GM18909 (cell line): ENCODE measurements around the gene DAPK1.
A peak's percentile ranks its signal among the peaks of the same experiment; 100 is the strongest.
"Not testable (repeated sequence)": the region's sequence is repeated elsewhere in the genome, so short reads cannot be mapped to it uniquely, and the experiment has no call there.

ENCODE experiments used
- ATAC-seq: cut with Tn5 transposase; IDR thresholded peaks from one replicate; pipeline ENCODE4 v1.9.1; 2021; ENCODE audit warnings: mild to moderate bottlenecking; ENCODE audit not compliant: unreplicated experiment, poor library complexity

The DAPK1 gene

DNA sequence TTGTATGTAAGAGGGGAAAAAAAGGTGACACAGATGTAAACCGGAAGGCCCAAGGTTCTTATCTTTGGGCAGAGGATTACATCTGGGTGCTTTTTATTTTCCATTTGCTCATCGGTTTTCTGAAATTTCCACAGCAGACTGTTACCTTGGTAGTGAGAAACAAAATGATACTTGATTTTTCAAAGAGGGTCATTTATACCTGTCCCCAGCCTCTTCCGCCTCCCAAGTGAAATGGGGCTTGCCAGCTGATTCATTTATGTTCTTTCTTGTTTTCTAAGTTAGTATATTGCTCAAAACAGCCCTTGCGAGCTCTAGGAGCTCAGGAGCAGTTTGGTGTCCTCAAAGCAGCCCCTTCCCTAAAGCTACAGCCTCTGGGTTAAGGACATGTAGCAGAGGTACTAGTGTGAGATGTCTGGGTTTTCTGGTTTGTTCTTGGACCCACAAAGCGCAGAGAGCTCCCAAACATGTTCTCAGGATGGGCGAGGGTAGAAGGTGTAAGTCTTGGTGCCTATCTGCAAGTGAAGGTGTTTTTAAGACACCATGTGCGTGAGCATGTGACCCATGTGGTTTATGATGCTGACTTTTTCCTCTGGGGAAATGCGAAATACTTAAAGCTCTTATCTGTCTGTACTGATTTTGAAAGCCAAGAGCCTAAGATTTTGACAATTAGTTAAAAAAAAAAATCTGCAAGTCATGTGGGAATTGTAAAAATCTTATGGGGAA is 38.3 kb downstream of the DAPK1 start:
- ATAC-seq = peak; percentile 77

DNA sequence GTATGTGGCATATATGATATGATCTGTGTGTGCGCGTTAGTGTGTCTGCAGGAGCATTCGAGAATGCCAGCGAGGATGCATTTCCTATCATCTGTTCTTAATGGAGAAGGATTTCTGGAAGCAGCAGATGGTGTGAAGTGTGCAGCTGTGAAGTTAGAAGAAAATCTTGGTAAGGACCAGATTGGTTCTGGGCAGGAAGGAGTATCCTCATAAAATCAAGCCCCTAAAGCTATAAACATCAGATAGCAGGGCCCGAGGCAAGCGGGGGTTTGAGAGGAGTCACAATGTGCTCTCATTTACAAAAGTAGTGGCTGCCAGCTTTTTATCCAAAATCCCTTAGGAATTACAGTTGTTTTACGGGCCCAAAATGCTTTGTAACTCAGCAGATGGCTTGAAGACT is 40.0 kb downstream of the DAPK1 start:
- no peak for ATAC-seq

DNA sequence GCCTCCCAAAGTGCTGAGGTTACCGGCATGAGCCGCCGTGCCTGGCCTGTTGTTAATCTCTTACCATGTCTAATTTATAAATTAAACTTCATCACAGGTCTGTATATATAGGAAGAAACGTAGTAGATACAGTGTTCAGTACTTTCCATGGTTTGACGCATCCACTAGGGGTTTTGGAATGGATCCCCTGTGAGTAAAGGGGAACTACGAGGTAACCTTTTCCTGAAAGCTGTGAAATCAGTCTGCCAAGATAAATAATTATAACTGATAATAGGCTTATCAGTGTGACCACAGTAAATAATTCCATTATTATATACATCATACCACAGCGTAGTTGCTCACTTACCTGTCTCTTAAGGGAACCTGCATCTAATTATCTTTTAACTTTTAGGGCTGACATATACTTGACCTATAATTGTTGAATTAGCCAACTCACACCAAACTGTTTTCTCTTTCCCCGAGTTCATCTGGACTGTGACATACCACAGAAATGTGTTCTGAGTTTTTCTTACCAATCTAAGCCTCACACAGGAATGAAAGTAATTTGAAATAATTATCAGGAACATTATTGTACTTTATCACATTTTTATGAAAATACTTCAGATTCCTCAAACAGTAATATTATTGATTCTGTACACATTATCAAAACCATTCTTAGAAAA is 42.9 kb downstream of the DAPK1 start:
- ATAC-seq = no peak

DNA sequence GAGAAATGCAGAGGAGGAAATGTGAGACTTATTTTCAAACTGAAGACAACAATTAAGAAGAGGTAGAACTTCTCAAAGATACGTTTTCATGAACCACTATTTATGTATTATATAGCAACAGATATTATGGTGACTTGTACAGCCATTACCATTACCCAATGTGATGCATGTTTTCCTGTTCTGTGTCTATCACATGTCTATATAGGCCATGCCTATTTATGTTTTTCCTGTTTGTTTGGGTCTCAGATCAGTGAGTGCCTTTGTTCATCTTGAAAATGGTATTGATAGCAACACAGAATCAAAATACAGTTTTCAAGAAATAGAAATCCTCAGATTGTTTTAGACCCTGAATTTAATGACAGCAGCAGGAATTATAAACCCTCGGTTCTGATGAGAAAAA is 44.0 kb downstream of the DAPK1 start:
- no peak for ATAC-seq

DNA sequence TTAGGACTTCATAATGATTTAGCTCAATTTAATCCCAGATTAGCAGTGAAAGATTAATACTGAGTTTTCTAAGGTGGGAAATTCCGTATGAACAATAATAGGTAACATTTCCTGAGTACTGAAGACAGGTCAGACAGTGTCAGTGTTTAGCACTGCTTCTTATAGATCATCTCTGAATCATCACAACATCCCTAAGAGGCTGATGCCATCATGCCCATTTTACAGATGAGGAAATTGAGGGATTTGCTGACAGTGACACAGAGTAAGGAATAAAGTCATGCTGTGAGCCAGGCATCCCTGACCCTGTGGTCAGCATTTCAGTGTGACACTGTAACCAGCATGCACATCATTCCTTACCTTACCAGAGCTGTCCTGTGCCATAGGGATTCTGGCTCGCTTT is 44.5 kb downstream of the DAPK1 start:
- no peak for ATAC-seq

DNA sequence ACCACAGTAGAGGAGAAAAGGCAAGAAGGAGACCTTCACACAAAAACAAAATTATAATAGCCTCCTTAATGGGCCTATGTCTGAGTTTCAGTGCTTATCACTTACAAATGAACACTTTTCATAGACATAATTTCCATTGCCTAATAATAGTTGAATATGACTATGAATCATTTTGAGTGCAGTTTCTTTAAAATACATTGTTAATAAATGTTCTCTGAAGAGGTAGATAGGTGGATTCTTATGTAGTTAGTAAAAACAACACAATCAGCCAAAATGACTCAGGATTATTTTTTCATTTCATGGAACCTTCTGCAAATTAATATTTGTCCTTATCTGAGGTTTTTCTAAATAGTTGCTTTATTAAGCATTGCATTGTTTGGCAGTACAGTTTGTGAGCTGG is 45.6 kb downstream of the DAPK1 start:
- ATAC-seq = no peak

DNA sequence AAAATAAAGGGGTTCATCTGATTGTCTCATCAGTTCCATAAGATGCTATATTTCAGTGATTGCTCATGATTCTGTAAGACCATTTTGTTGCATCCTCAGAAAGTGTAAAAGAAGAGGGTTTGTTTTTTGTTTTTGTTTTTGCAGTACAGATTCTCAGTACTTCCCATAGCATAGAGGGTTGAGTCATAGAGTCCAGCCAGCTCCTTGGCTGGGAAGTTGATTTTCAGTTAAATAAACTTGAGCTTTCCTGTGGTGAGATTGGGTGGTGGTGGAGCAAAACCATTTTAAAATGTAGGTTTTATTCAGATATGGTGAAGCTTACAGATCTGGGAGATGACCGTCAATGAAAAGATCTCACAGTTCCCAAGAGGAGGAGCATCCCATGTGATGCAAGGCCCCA is 48.2 kb downstream of the DAPK1 start:
- ATAC-seq = no peak

DNA sequence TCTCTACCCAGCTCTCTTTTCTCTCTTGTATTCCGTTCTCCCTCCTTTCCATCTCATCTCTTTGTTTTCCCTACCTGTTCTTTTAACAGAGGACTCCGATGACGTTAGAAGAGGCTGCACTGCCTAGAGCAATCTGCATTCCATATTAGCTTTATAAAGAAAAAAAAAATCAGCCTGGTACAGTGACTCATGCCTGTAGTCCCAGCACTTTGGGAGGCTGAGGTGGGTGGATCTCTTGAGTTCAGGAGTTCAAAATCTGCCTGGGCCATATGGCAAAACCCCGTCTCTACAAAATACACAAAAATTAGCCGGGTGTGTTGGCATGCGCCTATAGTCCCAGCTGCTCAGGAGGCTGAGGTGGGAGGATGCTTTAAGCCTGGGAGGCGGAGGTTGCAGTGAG is 49.0 kb downstream of the DAPK1 start:
- ATAC-seq = no peak

DNA sequence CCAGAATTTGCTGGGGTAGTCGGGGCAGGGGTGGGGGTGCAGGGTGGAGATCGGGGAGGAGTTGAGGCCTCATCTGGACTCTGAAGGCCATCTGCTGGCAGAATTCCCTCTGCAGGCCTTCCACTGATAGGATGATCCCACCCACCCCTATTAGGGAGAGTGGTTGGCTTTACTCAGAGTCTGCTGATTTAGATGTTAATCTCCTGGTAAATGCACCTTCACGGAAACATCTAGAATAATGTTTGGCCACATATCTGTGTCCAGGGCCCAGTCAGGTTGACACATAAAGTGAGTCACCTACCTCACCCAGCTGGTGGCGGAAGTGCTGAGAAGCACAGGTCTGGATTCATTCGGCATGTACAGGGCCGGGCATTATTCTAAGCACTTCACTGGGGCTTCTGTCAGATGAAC is 50.0 kb downstream of the DAPK1 start:
- no peak for ATAC-seq

DNA sequence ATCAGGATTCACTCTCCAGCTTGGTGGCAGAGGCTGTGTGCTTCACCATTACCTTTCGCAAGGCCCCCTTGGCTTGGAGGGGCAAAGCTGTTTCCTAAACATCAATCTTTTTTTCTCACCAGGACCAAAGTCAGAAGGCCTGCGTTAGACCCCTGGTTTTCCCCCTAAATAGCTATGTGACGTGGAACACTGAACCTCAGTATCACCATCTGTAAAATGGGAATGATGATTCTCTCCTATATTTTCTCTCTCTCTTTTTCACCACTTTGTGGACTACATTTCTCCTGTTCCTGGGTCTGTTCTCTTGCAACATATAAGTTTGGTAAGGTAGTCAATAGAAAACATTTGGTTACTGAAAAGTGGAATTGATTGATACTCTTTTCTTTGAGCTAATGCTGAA is 50.5 kb downstream of the DAPK1 start:
- no peak for ATAC-seq

DNA sequence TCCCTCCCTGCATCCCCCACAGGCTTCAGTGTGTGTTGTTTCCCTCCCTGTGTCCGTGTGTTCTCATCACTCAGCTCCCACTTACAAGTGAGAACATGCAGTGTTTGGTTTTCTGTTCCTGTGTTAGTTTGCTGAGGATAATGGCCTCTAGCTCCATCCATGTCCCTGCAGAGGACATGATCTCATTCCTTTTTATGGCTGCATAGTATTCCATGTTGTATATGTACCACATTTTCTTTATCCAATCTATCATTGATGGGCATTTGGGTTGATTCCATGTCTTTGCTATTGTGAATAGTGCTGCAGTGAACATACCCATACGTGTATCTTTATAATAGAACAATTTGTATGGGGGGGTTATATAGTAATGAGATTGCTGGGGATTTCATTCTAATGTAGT is 51.4 kb downstream of the DAPK1 start:
- ATAC-seq = not testable (repeated sequence)

DNA sequence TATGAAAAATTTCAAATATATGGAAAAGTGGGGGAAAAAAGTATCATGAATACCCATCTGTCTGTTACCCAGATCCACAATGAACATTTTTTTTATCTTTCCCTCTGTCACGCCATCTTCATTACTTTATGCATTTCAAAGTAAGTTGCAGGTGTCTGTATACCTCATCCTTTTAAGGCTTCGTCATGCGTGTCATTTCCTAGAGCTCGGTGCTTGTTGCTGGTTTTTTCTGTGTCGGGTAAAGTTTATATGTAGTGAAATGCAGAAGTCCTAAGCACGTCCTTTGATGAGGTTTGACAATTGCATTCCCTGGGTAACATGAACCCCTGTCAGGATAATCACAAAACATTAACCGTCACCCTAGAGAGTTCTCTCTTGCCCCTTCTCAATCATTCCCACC is 52.1 kb downstream of the DAPK1 start:
- no peak for ATAC-seq

DNA sequence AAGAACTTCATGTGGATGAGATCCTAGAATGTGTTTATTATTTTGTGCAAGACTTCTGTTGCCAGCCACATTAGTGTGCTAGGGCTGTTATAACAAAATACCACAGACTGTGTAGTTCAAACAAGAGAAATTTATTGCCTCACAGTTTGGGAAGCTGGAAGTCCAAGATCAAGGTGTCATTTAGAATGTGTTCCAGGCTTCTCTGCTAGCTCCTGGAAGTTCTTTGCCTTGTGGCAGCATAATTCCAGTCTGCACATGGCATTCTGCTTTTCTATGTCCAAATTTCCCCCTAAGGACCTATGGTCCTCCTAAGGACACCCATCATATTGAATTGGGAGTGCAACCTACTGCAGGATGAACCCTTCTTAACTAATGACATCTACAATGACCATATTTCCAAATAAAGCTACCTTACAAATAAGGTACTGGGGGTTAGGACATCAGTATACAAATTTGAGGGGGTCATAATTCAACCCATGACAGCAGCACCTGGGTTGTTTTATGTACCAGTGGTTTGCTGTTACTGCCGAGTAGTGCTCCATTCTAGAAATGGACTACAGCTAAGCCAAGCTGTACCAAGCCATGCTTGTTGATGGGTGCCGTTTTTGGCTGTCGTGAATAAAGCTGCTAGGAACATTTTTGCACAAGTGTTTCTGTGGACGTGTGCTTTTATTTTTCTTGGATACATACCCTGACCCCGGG is 52.7 kb downstream of the DAPK1 start:
- ATAC-seq = no peak

DNA sequence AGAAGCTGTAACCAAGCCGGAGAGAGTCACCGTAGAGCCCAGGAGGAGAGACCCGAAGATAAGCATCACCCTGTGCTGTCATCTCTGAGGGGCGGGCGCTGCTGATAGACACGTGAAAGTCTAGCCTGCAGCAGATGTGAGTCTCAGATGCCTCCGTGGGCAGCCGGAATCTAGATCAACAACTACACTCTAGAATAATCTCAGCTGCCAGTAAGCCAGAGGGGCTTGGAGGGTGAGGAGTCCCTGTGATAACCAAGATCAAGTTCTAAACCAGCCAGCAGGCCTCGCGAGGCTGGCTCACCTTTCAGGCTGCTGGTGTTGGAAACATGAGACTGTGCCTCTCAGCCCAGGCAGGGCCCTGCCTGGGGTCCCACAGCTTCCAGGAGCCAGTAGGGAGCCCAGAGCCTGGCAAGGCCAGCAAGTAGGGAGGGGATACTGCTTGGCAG is 54.1 kb downstream of the DAPK1 start:
- no peak for ATAC-seq

DNA sequence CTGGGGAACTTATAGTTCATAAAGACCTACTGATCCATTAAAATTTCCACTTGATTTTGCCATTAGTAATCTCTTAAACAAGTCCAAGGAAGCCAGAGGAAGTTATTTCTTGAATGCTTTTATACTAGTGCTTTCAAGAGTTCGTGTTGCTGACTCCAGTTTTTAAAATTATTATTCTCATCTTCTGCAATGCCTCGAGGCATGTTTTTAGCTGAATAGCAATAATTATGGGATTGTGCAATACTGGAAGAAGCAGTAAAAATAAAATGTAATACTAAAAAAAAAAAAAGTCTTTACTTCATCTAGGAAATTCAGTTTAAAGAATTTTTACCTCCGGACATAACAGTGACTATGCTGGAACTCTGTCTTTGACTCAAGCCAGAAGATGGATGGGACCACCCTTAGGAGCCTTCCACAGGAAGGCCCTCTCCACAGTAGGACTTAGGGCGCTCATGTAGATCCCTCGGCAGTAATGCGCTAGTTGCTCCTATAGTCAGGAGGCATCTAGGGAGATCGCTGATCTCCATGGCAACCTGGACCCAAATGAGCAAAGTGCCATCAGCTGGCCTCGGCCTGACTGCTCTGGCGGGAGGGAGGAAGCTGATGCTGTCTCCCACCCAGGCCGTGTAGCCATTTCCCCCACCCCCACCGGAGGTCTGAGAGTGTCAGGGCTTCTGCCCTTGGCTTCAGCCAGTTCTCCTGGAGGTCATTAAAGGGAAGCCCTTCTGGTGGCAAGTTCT is 56.7 kb downstream of the DAPK1 start:
- ATAC-seq = no peak

DNA sequence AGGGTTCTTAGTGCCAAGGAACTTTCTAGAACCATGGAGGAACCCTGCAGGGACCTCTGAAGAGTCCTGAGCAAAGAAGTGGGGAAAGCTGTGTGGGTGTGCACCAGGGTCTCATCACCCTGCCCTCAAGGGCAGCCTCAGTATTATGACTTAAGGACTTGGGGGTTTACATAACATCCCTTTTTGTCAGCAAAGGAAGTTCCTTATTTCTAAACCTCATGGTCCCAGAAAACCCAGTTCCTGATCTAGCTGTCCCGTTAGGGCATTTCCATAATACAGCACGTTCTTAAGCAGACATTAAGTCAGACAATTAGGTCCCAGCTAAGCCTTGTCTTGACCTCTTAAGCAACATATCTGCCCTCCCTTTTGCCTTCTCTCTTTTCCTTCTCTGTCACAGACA is 57.3 kb downstream of the DAPK1 start:
- ATAC-seq = no peak

DNA sequence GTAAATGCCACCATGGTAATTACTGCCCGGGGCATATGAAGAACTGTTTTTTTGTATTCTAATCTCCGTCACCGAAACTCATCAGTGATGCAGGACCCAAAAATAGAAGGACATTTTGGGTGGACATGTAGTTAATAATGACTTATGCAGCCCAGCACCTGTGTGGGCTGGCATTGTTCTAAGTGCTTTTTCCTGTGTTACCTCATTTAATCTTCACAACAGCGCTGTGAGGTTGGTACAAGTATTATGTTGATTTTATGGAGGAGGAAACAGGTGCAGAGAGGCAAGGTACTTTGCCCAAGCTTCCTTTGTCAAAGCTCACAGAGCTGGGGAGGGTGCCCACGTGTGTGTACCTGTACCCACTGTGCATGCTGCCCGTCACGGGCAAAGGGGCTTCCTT is 58.4 kb downstream of the DAPK1 start:
- ATAC-seq = no peak

DNA sequence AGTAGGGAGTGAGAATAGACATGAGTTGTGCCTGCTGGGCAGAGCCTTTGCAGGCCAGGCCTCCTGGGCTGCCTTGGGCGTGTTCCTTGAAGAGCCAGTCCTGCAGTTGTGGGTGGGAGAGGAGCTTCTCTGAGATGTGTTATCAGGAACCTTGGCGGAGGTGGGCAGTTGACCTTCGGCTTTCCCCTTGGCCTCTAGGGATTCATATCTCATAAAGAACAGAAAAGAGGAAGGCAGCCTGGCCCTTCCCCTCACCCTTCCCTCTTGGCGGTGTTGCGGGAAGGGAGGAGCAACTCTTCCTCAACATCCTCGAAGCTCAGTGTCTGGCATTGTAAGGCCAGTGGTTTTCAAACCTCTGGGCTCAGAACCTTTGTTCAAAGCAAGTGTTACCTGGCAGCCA is 59.2 kb downstream of the DAPK1 start:
- ATAC-seq = no peak

DNA sequence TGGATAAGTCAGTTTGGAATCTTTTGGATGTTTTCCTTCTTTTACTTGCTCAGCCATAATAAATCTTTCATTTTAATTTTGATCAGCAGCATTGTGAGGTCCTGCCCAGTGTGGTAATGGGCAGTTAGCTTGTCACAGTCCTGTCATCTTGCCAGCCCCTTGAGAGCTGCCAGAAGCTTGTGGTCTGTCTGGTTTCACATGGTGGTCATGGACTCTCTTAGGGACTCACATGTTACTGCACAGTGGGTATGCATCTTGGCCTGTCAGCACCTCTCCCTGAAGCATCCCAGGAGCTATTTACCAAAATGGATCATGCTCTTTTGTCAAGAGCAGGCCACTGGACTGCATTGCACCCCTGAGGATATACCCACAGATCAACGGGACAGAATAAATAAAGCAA is 60.3 kb downstream of the DAPK1 start:
- ATAC-seq = peak; percentile 46

DNA sequence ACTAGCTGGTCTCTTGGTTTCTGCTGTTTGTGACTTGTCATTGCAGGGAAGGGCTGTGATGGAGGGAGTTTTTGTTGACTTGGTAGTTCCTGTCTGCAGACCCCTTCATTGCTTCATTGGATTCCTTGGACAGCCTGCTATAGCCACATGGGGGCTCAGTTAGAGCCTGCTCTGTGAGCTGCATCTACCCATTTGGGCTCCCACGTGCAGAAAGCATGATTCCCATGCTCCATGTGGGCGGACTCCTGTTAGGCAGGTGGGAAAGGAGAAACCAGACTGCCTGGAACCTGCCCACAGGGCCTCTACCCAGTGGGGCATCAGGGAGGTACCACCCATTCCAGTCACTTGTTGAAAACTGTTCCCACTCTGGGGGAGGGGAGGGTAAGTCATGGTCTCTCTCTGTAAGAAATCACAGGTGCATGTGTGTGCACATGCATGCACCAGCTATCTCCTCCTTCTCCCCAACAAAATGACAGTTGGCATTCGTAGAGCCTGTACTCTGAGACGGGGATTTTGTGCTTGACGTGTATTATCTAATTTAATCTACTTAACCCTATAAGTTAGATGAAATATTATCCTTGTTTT is 61.0 kb downstream of the DAPK1 start:
- ATAC-seq = no peak

DNA sequence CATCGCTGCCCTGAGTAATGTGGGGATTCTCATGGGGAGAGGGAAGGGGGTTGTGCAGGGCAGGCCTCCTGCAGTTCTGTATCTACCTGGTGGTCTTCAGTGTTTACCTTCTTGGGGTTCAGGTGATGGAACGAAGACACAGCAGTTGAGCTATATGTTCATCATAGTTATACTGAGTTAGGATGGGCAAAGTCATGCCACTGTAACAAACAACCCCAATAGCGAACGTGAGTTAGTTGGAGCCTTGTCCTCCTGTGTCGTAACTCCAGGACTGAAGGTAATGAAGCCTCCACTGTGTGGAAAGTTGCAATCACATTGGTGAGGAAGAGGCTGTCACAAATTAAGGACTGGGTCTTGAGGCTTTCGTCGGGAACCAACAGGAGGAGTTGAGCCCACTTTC is 64.4 kb downstream of the DAPK1 start:
- ATAC-seq = no peak
